ENCODE data around the gene RAP1GAP2. TPM values are rescaled to one million over a fixed set of nuclear protein-coding genes. Genes with fewer than 3 reads are reported as not detected.

Gene RAP1GAP2
- total RNA-seq, 4 donors from 2014 or later, result 0.85 to 2.4 (median 1.5) TPM

- ATAC-seq (no peak), DNase-seq (no peak)
- Histone ChIP-seq H3K27ac (no peak overlapping the region), H3K27me3 (no peaks in the 10 kb centered on the region), H3K9me3 (peaks cover 0 to 8% (median 0%) of the 10 kb centered on the region in 3 donors), H3K4me1 (no peaks in the 10 kb centered on the region), H3K4me3 (no peak overlapping the region), H3K36me3 (no peaks in the 10 kb centered on the region)
- intact Hi-C loops (cut with DNase I; ENCODE audit: low total_unique reads) (no loop called here), in situ Hi-C loops (cut with MboI; ENCODE audit: low sequenced_read_pairs in 4 of 4) (no loop called here)
- TF ChIP-seq, protein P1, sequence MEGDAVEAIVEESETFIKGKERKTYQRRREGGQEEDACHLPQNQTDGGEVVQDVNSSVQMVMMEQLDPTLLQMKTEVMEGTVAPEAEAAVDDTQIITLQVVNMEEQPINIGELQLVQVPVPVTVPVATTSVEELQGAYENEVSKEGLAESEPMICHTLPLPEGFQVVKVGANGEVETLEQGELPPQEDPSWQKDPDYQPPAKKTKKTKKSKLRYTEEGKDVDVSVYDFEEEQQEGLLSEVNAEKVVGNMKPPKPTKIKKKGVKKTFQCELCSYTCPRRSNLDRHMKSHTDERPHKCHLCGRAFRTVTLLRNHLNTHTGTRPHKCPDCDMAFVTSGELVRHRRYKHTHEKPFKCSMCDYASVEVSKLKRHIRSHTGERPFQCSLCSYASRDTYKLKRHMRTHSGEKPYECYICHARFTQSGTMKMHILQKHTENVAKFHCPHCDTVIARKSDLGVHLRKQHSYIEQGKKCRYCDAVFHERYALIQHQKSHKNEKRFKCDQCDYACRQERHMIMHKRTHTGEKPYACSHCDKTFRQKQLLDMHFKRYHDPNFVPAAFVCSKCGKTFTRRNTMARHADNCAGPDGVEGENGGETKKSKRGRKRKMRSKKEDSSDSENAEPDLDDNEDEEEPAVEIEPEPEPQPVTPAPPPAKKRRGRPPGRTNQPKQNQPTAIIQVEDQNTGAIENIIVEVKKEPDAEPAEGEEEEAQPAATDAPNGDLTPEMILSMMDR (IDR thresholded peaks at IDR 0.05 in 4 of 5, conservative IDR thresholded peaks at IDR 0.05 in 1 of 5), result no peak
- no peak for TF ChIP-seq POLR2A (IDR thresholded peaks at IDR 0.05)
Measured at GRCh38 chr17:3020381-3020780, 224.1 kb downstream of the RAP1GAP2 start.

DNA sequence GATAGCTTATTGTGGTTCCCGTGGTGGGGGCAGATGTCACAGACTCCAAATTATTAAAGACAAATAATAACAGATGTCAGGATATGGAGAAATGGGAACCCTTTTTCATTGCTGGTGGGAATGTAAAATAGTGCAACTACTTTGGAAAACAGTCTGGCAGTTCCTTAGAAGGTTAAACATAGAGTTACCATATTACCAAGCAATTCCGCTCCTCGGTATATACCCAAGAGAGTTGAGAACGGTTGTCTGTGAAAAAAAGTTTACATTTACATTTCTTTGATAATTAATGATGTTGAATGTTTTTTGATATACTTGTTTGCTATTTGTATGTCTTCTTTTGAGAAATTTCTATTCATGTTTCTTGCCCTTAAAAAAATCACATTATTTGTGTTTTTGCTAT, 226.0 kb downstream of the RAP1GAP2 start:
- DNase-seq (no peak), ATAC-seq (no peak)
- no peak overlapping the region for H3K4me3 ChIP-seq
- no peaks in the 10 kb centered on the region for H3K27me3 ChIP-seq
- no peak overlapping the region for H3K27ac ChIP-seq
- H3K36me3 ChIP-seq, result no peaks in the 10 kb centered on the region
- H3K4me1 ChIP-seq, result no peaks in the 10 kb centered on the region
- TF ChIP-seq POLR2A (IDR thresholded peaks at IDR 0.05), result no peak
- TF ChIP-seq, protein P1 (IDR thresholded peaks at IDR 0.05 in 4 of 5, conservative IDR thresholded peaks at IDR 0.05 in 1 of 5), result no peak
- in situ Hi-C loops (cut with MboI; ENCODE audit: low sequenced_read_pairs in 4 of 4), result no loop called here
- intact Hi-C loops (cut with DNase I; ENCODE audit: low total_unique reads), result no loop called here
- H3K9me3 ChIP-seq, result peaks cover 0 to 8% (median 0%) of the 10 kb centered on the region in 3 donors

DNA sequence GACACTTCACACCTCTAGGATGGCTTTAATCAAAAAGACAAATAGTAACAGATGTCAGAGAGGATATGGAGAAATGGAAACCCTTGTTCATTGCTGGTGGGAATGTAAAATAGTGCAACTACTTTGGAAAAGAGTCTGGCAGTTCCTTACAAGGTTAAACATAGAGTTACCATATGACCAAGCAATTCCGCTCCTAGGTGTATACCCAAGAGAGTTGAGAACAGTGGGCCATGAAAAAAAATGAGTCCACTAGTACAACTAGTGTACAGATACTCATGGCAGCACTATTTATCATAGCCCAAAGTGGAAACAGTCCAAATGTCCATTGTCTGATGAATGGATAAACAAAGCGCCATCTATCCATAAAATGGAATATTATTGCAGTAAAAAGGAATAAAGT, 228.1 kb downstream of the RAP1GAP2 start:
- no peaks in the 10 kb centered on the region for H3K36me3 ChIP-seq

GRCh38 chr17:3025421-3026124, 229.3 kb downstream of the RAP1GAP2 start:
- Histone ChIP-seq H3K4me3 (no peak overlapping the region), H3K9me3 (peaks cover 0 to 8% (median 0%) of the 10 kb centered on the region in 3 donors), H3K4me1 (peaks cover 0 to under 1% of the 10 kb centered on the region in 2 donors), H3K27me3 (no peaks in the 10 kb centered on the region), H3K36me3 (no peaks in the 10 kb centered on the region), H3K27ac (no peak overlapping the region)
- in situ Hi-C loops (cut with MboI; ENCODE audit: low sequenced_read_pairs in 4 of 4), result no loop called here
- DNase-seq (no peak), ATAC-seq (no peak)
- intact Hi-C loops (cut with DNase I; ENCODE audit: low total_unique reads), result no loop called here
- TF ChIP-seq, protein P1 (IDR thresholded peaks at IDR 0.05 in 4 of 5, conservative IDR thresholded peaks at IDR 0.05 in 1 of 5), result no peak
- TF ChIP-seq POLR2A (IDR thresholded peaks at IDR 0.05), result no peak

More for the DNA sequence above, 228.1 kb downstream of the RAP1GAP2 start:
- TF ChIP-seq, protein P1 (IDR thresholded peaks at IDR 0.05 in 4 of 5, conservative IDR thresholded peaks at IDR 0.05 in 1 of 5), result no peak
- TF ChIP-seq POLR2A (IDR thresholded peaks at IDR 0.05), result no peak
- ATAC-seq (no peak), DNase-seq (no peak)
- Histone ChIP-seq H3K4me3 (no peak overlapping the region), H3K4me1 (no peaks in the 10 kb centered on the region), H3K9me3 (peaks cover 0 to 8% (median 0%) of the 10 kb centered on the region in 3 donors), H3K27ac (no peak overlapping the region), H3K27me3 (no peaks in the 10 kb centered on the region)
- in situ Hi-C loops (cut with MboI; ENCODE audit: low sequenced_read_pairs in 4 of 4) (no loop called here), intact Hi-C loops (cut with DNase I; ENCODE audit: low total_unique reads) (no loop called here)

All from gastrocnemius medialis (tissue), 4 donors.